GM21360 (cell line): ENCODE results near the gene RNASE1.
"Not testable (repeated sequence)": the region's sequence is repeated elsewhere in the genome, so short reads cannot be mapped to it uniquely, and the experiment has no call there.

Experiments
- ATAC-seq: cut with Tn5 transposase; IDR thresholded peaks from one replicate; pipeline ENCODE4 v1.9.1; 2021; ENCODE audit warnings: mild to moderate bottlenecking, moderate library complexity; ENCODE audit not compliant: unreplicated experiment

Gene RNASE1

DNA sequence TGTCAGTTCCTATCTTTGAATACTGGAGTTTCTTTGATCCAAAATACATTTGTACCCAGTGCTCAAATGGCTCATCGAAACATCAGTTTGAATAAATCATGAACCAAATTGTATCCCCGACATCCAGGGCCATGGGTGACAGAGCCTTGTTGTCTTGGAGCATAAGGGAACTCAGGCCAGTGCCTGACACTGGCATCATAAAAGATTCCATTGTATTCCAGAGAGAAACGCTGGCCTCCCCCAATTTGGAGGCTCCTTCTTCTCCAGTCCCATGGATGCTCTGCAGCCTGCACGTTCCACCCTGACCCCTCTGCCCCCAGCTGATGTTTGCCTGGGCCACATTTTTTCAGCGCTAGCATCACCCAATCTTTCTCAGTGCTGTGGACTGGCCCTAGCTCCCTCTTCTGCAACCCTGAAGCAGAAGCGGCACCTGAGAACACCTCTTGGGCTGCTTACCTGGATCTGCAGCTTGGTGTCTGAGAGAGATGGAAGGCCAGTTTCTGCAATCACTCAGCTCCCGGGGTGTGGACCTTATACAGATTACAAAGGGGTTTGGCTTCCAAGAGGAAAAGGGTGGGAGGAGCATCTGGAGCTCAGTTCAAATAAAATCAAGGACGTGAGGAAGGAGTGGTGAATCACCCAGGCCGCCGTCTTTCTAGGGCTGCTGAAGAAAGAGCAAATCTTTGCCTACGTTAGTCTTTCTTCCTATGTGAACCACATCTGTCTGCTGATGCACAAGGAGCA is at the start of gene RNASE1:
TSS of gene RNASE1 (minus strand) at position 504 of the 744 bp plus-strand sequence. CDS start 776 bp downstream, outside the sequence.
- ATAC-seq = no peak

- ATAC-seq = no peak
Observed at GRCh38 chr14:20848955-20849570, 46.4 kb upstream of the RNASE1 start.

DNA sequence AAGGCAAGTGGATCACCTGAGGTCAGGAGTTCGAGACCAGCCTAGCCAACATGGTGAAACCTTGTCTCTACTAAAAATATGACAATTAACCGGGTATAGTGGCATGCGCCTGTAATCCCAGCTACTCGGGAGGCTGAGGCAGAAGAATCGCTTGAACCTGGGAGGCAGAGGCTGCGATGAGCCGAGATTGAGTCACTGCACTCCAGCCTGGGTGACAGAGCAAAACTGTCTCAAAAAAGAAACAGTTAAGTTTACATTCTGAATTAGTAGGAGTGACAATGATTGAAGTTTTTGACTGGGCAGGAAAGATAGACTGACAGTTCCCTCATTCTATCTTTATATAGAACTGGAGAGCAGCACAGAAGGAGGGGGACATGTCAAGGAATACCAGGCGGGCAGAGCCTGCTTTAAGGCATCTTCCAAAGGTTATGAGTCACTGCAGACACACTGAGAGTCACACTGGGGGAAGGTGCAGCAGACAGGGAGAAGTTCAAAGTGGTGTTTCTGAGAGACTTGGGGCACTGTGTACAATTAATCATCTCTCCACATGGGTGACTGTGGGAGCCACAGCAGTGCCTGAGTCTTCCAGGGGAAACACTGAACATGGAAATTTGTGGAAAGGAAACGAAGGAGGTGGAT is 45.8 kb upstream of the RNASE1 start:
- no peak for ATAC-seq

DNA sequence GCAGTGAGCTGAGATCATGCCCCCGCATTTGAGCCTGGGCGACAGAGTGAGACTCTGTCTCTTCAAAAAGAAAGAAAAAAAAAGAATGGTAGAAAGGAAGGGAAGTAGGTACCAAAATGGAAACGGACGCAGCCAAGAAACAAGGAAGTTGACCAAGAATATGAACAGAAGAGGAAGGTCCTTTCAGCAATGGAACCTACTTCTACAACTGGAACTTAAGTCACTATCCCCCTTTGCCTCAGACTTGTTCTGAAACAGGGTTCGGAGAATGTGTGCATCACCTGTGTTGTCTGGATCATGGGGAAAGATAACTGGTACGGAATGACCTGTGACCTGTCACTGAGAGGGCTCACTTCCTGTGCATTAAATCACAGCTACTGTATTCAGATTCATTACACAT is 43.9 kb upstream of the RNASE1 start:
- ATAC-seq = no peak

DNA sequence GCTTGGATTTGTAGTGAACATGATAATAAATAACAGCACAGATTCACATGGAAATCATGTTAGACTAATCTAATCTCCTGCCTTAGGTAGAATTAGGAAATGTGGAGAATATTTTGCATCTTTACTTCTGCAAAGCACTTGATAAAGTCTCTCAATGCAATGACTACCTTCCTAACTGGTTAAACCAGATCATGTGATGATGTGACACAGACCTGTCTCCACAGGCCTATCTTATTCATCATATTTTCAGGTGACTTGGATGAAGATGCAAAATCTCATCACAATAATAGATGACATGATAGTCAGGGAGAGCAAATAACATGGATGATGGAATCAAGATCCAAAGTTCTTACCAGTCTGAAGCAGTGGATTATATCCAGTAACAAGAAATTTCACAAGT is 38.5 kb upstream of the RNASE1 start:
- no peak for ATAC-seq

- no peak for ATAC-seq
Observed at GRCh38 chr14:20837831-20838230, 35.2 kb upstream of the RNASE1 start.

DNA sequence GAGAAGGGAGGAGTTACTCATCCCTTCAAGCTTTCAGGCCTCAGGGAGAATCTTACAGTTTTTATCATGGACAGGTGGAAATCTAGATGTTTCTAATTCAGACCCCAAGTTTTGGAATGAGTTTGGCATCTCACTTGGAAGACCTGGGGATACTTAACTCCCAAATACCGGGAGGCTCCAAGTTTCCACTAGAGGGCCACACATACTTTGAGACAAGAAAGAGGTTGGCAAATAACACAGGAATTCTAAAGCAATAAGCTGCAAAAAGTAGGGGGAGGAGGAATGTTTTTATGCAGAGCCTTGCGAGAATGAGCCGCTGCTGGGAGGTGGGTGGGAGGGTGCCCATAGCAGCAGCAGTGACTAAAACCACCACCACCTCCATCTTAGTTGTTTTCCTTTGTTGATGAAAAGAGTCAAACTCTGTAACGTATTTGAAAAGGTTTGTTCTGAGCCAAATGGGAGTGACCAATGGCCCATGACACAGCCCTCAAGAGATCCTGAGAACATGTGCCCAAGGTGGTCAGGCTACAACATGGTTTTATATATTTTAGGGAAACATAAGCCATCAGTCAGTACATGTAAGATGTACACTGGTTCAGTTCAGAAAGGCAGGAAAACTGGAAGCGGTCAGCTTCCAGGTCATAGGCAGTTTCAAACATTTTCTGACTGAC is 34.2 kb upstream of the RNASE1 start:
- ATAC-seq = no peak

DNA sequence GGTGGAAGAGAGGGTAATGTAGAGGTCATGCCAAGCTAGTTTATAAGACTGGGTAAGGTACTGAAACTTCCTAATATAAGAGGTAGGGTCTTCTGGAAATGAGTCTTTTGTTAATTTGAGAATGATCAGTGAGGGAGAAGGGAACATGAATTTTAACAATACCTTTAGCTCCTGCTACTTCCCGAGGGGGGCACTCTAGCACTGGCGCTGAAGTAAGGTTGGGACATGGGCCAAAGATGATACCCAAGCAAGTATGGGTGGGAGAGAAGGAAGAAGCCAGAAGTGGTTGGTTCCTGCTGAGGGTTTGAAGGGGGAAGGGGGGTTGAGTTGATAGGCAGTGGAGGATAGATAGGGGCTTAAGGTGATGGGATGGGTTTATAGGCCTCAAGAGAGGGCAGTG is 32.3 kb upstream of the RNASE1 start:
- ATAC-seq = no peak

DNA sequence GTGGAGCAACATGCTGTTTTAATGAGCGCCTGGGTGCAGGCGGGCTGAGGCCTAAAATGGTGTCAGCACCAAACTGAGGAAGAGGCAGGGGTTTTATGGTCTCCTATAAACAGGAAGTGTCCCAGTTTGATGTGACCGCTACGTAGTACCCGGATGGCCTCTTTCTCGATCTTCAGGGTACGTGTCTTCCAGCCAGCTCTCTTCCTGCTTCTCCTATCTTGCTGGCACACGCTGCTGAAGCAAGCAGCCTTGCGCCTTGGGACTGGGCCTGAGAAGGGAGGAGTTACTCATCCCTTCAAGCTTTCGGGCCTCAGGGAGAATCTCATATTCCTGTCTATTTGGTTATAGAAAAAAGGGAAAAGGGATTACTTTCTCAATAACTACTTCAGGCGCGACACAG is 28.2 kb upstream of the RNASE1 start:
- ATAC-seq = no peak

GRCh38 chr14:20828024-20828694 is 25.5 kb upstream of the RNASE1 start:
- ATAC-seq = not testable (repeated sequence)

- ATAC-seq = no peak
Observed at GRCh38 chr14:20827326-20827725, 24.7 kb upstream of the RNASE1 start.

- ATAC-seq = not testable (repeated sequence)
Observed at GRCh38 chr14:20826666-20827065, 24.0 kb upstream of the RNASE1 start.

GRCh38 chr14:20823859-20824258 is 21.2 kb upstream of the RNASE1 start:
- no peak for ATAC-seq

- not testable (repeated sequence) for ATAC-seq
Observed at GRCh38 chr14:20821521-20822108, 19.0 kb upstream of the RNASE1 start.

DNA sequence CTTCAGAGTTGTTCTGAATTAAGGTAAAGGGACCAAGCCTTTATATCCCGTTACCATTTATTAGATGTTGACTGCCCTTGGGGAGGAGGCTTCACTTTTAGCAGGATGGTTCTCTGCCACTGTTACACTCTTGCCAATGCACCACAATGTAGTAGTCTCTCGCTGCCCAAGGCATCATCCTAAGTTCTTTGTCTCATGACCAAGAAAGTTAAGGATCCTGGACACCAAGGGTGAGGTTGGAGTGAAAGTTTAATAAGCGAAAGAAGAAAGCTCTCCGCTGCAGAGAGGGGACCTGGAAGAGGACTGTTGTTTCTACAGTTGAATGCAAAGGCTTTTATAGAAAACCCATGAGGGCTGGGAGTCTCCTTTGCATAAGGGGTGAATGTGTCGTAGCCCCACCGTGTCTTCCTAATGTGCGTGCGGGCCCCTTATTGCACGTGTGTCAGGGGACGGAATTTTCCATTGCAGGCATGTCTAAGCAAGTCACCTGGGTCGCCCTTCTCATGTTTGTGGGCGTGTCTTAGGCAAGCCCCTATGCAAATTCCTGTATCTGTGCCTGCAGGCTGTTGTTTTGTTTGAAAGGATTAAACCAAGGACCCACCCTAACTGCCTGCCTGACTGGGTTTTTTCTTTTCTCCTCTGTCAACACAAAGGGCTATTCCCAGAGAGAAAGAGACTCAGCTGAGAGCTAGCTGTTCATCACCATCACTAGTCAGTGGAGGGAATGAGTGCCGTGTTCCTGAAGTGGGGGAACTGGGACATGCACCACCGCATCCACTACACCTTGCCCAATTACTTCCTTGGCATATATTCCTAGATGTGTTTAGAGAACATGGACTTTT is 17.6 kb upstream of the RNASE1 start:
- no peak for ATAC-seq

DNA sequence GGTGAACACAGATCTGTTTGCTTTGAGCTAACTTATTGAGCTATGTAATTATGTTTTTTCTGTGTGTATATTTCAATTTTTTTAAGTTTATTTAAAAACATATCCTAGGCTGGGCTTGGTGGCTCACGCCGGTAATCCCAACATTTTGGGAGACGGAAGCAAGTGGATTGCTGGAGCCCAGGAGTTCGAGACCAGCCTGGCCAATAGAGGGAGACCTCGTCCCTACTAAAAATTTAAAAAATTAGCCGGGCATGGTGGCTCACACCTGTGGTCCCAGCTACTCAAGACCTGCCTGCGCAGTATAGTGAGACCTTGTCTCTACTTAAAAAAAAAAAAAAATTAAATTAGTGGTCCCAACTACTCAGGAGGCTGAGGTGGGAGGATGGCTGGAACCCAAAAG is 16.2 kb upstream of the RNASE1 start:
- ATAC-seq = no peak

- not testable (repeated sequence) for ATAC-seq
Observed at GRCh38 chr14:20815946-20816345, 13.3 kb upstream of the RNASE1 start.

- no peak for ATAC-seq
Observed at GRCh38 chr14:20811986-20812975, 9.6 kb upstream of the RNASE1 start.

- ATAC-seq = no peak
Observed at GRCh38 chr14:20809917-20810316, 7.3 kb upstream of the RNASE1 start.
